Measurements from ENCODE around the gene VSNL1.

The VSNL1 gene

DNA sequence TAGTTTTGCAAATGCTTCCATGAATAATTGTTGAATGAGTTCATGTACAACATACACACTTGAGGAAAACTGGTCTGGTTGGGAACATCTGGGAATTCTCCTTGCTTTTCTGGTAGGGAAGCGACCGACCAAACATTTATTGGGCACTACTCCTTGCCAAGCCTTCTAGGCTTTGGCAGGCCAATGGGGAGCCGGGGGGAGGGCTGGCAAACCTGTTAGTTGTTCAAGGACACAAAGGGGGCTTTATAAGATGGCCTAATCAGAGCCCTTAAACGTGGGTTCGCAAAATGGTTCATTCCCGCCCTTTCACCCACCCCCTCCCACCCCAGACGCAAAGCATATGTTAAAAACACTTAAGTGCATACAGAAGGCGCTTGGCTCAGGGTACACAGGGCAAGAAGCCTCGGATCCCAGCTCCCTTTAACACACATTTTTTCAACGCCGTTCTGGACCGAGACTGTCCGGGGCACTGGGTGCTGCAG lies 844 bp upstream of the VSNL1 start:
- H3K4me3 ChIP-seq (ENCODE audit: low read depth, low read length): no peak overlapping the region

GRCh38 chr2:17540813-17541530 lies 476 bp downstream of the VSNL1 start:
- TF ChIP-seq, protein P1, sequence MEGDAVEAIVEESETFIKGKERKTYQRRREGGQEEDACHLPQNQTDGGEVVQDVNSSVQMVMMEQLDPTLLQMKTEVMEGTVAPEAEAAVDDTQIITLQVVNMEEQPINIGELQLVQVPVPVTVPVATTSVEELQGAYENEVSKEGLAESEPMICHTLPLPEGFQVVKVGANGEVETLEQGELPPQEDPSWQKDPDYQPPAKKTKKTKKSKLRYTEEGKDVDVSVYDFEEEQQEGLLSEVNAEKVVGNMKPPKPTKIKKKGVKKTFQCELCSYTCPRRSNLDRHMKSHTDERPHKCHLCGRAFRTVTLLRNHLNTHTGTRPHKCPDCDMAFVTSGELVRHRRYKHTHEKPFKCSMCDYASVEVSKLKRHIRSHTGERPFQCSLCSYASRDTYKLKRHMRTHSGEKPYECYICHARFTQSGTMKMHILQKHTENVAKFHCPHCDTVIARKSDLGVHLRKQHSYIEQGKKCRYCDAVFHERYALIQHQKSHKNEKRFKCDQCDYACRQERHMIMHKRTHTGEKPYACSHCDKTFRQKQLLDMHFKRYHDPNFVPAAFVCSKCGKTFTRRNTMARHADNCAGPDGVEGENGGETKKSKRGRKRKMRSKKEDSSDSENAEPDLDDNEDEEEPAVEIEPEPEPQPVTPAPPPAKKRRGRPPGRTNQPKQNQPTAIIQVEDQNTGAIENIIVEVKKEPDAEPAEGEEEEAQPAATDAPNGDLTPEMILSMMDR (IDR thresholded peaks at IDR 0.05; ENCODE audit: low read depth, low read length): no peak
- TF ChIP-seq POLR2A (IDR thresholded peaks at IDR 0.05; ENCODE audit: extremely low read depth, insufficient read length): no peak
- TF ChIP-seq MAX (IDR thresholded peaks at IDR 0.05; ENCODE audit: low read depth, low read length): no peak
- TF ChIP-seq MYC (IDR thresholded peaks at IDR 0.05; ENCODE audit: low read depth, low read length): no peak
- H3K4me3 ChIP-seq (ENCODE audit: low read depth, low read length): no peak overlapping the region
- DNase-seq (ENCODE audit: low read depth): no peak

More for the DNA sequence above, 844 bp upstream of the VSNL1 start:
- TF ChIP-seq MAX (IDR thresholded peaks at IDR 0.05; ENCODE audit: low read depth, low read length) (no peak), POLR2A (IDR thresholded peaks at IDR 0.05; ENCODE audit: extremely low read depth, insufficient read length) (no peak), MYC (IDR thresholded peaks at IDR 0.05; ENCODE audit: low read depth, low read length) (no peak)
- TF ChIP-seq, protein P1 (IDR thresholded peaks at IDR 0.05; ENCODE audit: low read depth, low read length): no peak
- no peak for DNase-seq (ENCODE audit: low read depth)

DNA sequence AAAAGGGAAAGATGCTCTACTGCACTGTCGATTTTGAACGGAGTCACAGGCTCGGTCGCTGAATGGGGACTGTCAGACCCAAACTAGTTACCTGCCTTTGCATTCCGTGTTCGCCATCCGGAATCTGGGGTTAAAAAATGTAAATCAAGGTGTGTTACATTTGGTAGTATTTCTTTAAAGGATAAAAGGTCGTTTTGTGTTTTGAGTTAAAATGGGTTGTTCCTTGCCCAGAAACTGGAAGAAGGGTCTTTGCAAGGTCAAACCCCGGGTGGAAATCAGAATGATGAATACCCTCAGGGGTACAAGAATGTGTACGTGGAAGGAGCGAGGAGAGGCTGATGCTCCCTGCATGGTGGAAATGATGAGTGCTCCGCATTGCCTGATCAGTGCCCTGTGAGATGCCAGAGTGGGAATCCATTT lies 1.0 kb downstream of the VSNL1 start:
- TF ChIP-seq, protein P1 (IDR thresholded peaks at IDR 0.05; ENCODE audit: low read depth, low read length): no peak
- TF ChIP-seq MYC (IDR thresholded peaks at IDR 0.05; ENCODE audit: low read depth, low read length) (no peak), MAX (IDR thresholded peaks at IDR 0.05; ENCODE audit: low read depth, low read length) (no peak), POLR2A (IDR thresholded peaks at IDR 0.05; ENCODE audit: extremely low read depth, insufficient read length) (no peak)
- DNase-seq (ENCODE audit: low read depth): no peak
- no peak overlapping the region for H3K4me3 ChIP-seq (ENCODE audit: low read depth, low read length)

DNA sequence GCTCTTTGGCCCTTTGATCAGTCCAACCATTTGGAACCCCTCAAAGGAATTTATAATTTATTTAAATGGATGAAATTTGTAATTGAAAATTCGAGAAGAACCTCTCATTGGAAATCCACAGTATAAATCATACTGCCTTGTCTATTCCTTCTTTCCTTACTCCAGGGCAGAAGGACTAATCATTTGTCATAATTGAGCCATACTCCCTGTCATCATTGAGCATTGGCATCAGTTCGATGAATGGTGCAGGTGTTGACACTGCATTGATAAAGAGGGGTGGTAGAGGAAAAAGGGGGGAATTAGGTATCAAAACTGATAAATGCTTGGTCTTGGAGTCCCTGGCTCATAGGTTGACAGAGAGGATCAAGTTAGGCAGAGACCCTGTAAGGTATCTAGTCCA lies 2.0 kb downstream of the VSNL1 start:
- DNase-seq (ENCODE audit: low read depth): no peak
- no peak overlapping the region for H3K4me3 ChIP-seq (ENCODE audit: low read depth, low read length)
- TF ChIP-seq MYC (IDR thresholded peaks at IDR 0.05; ENCODE audit: low read depth, low read length) (no peak), POLR2A (IDR thresholded peaks at IDR 0.05; ENCODE audit: extremely low read depth, insufficient read length) (no peak), MAX (IDR thresholded peaks at IDR 0.05; ENCODE audit: low read depth, low read length) (no peak)
- TF ChIP-seq, protein P1 (IDR thresholded peaks at IDR 0.05; ENCODE audit: low read depth, low read length): no peak

- TF ChIP-seq MYC (IDR thresholded peaks at IDR 0.05; ENCODE audit: low read depth, low read length) (no peak), MAX (IDR thresholded peaks at IDR 0.05; ENCODE audit: low read depth, low read length) (no peak), POLR2A (IDR thresholded peaks at IDR 0.05; ENCODE audit: extremely low read depth, insufficient read length) (no peak)
- TF ChIP-seq, protein P1 (IDR thresholded peaks at IDR 0.05; ENCODE audit: low read depth, low read length): no peak
- no peak overlapping the region for H3K4me3 ChIP-seq (ENCODE audit: low read depth, low read length)
- DNase-seq (ENCODE audit: low read depth): no peak
Measured at GRCh38 chr2:17543131-17543660, 2.7 kb downstream of the VSNL1 start.

Measured in NB4 (cell line).